HepG2 (cell line): ENCODE results near the gene SHISA9. TPM values are rescaled to one million over a fixed set of nuclear protein-coding genes. Genes with fewer than 3 reads are reported as not detected.

Experiments
- ATAC-seq: fragments of 200-7000 bp; cut with Tn5 transposase; 3 replicates; pipeline ENCODE4 v1.9.1; 2020; ENCODE audit warnings: mild to moderate bottlenecking, moderate library complexity
- BruUV-seq: library from RNA; stranded (reverse); fragments of 400-500 nt; replicated peaks from 2 replicates; lab custom pipeline; 2021; lab: Mats Ljungman, UMichigan
- CTCF ChIA-PET: fragments of 300-600 bp; formaldehyde crosslinking; extraction: SDS; loops from one replicate; lab custom pipeline; 2021; ENCODE audit warnings: low total read pairs, inconsistent platforms, low intra/inter-chr PET ratio; lab: Yijun Ruan, JAX
- POLR2A ChIA-PET: fragments of 350-600 bp; sonication (Branson Sonifier 250); formaldehyde crosslinking; loops from one replicate; lab custom pipeline; 2020; ENCODE audit warnings: antibody characterized with exemption, inconsistent platforms; lab: Yijun Ruan, JAX
- DNase-seq: peaks from one replicate; pipeline ENCODE4 v3.0.0-alpha.2; 2015; ENCODE audit warnings: low spot score
- FAIRE-seq: peaks from 3 replicates; lab custom pipeline; 2011; peaks lifted over from hg19 to GRCh38; lab: Jason Lieb, UNC
- H2AFZ ChIP-seq: one replicate; pipeline ENCODE4 v1.6.1; 2011; ENCODE audit warnings: low read length, inconsistent platforms
- H3K27ac ChIP-seq: fragments of 300-600 bp; 3 replicates; pipeline ENCODE4 v1.8.0; 2011; ENCODE audit warnings: mixed run types, mild to moderate bottlenecking, mixed read lengths, low read length, inconsistent platforms; ENCODE audit not compliant: insufficient read depth; ENCODE audit errors: extremely low read length
- H3K27me3 ChIP-seq, 2 experiments: fragments of 200-600 bp in 1 of 2; 2 replicates in 1 of 2; 3 replicates in 1 of 2; pipeline versions ENCODE4 v1.6.0 to v1.8.0; 2011; ENCODE audit warnings: low read length in 2 of 2, mild to moderate bottlenecking in 2 of 2, moderate library complexity in 2 of 2, inconsistent platforms in 1 of 2; ENCODE audit not compliant: insufficient read depth in 2 of 2, control insufficient read depth in 1 of 2
- H3K36me3 ChIP-seq, 2 experiments: fragments of 200-600 bp in 1 of 2; replicated peaks in 1 of 2; 2 replicates in 1 of 2; 3 replicates in 1 of 2; pipeline versions ENCODE4 v1.5.1 to v1.8.0; 2011; ENCODE audit warnings: low read length in 2 of 2, inconsistent platforms in 1 of 2; ENCODE audit not compliant: insufficient read depth in 2 of 2, control insufficient read depth in 1 of 2
- H3K4me1 ChIP-seq: 2 replicates; pipeline ENCODE4 v1.5.1; 2012; ENCODE audit warnings: low read length, inconsistent platforms; ENCODE audit not compliant: insufficient read depth
- H3K4me2 ChIP-seq: 2 replicates; pipeline ENCODE4 v1.6.0; 2011; ENCODE audit warnings: low read depth, low read length, inconsistent platforms
- H3K4me3 ChIP-seq, 3 experiments: fragments of 200-600 bp in 1 of 3; sonication (generic), shearing (Covaris generic) in 1 of 3; replicated peaks in 1 of 3; 2 replicates each; pipeline ENCODE4 v1.5.1; 2011 to 2016; ENCODE audit warnings: low read length in 3 of 3, inconsistent platforms in 2 of 3, low read depth in 2 of 3, mild to moderate bottlenecking in 2 of 3, control low read depth in 1 of 3, mixed read lengths in 1 of 3; ENCODE audit not compliant: insufficient read depth in 1 of 3
- H3K79me2 ChIP-seq: one replicate; pipeline ENCODE4 v1.6.1; 2011; ENCODE audit warnings: low read length, inconsistent platforms; ENCODE audit not compliant: insufficient read depth
- H3K9ac ChIP-seq: 2 replicates; pipeline ENCODE4 v1.6.0; 2011; ENCODE audit warnings: mild to moderate bottlenecking, low read depth, low read length, inconsistent platforms; ENCODE audit not compliant: insufficient read depth
- H3K9me3 ChIP-seq: 2 replicates; pipeline ENCODE4 v1.5.1; 2012; ENCODE audit warnings: mild to moderate bottlenecking, low read length
- H4K20me1 ChIP-seq: 2 replicates; pipeline ENCODE4 v1.6.0; 2011; ENCODE audit warnings: inconsistent platforms, mild to moderate bottlenecking, low read length, moderate library complexity; ENCODE audit not compliant: insufficient read depth
- HINFP ChIP-seq: sonication (generic); formaldehyde crosslinking; IDR thresholded peaks from 2 replicates; pipeline ENCODE4 v1.4.0; 2020; ENCODE audit warnings: low read depth, mild to moderate bottlenecking, missing genetic modification reagents
- NFE2 ChIP-seq: sonication (generic); formaldehyde crosslinking; IDR thresholded peaks from 2 replicates; pipeline ENCODE4 v1.4.0; 2020; ENCODE audit warnings: missing genetic modification reagents
- SKI ChIP-seq: fragments of 450-650 bp; IDR thresholded peaks from one replicate; pipeline ENCODE4 v1.6.1; 2018; ENCODE audit warnings: mild to moderate bottlenecking; ENCODE audit not compliant: partially characterized antibody
- SRF ChIP-seq: IDR thresholded peaks from 2 replicates; pipeline ENCODE4 v1.6.1; 2011; ENCODE audit warnings: mild to moderate bottlenecking, low read depth, low read length, moderate library complexity
- TRIM22 ChIP-seq: fragments of 450-650 bp; IDR thresholded peaks from 2 replicates; pipeline ENCODE4 v1.6.1; 2017
- ZBTB43 ChIP-seq: sonication (generic); formaldehyde crosslinking; conservative IDR thresholded peaks from 2 replicates; pipeline ENCODE4 v1.4.0; 2020; ENCODE audit warnings: missing genetic modification reagents
- ZHX1 ChIP-seq: sonication (generic); formaldehyde crosslinking; IDR thresholded peaks from 2 replicates; pipeline ENCODE4 v1.8.1; 2022; ENCODE audit warnings: low read depth, mild to moderate bottlenecking, missing genetic modification reagents
- ZNF329 ChIP-seq: sonication (generic); formaldehyde crosslinking; IDR thresholded peaks from 2 replicates; pipeline ENCODE4 v1.9.0; 2021; ENCODE audit warnings: low read depth, mild to moderate bottlenecking, missing genetic modification reagents
- ZNF496 ChIP-seq: sonication (generic); formaldehyde crosslinking; IDR thresholded peaks from 2 replicates; pipeline ENCODE4 v1.8.1; 2023; ENCODE audit warnings: mild to moderate bottlenecking, moderate library complexity, missing genetic modification reagents; ENCODE audit not compliant: insufficient replicate concordance
- ZNF788 ChIP-seq: sonication (generic); formaldehyde crosslinking; IDR thresholded peaks from 2 replicates; pipeline ENCODE4 v1.5.0; 2020; ENCODE audit warnings: mild to moderate bottlenecking, missing genetic modification reagents, borderline replicate concordance
- ZNF790 ChIP-seq: sonication (generic); formaldehyde crosslinking; IDR thresholded peaks from 2 replicates; pipeline ENCODE4 v1.8.0; 2022; ENCODE audit warnings: missing genetic modification reagents, mild to moderate bottlenecking, borderline replicate concordance
- WGBS: methylation state at CpG from one replicate; pipeline ENCODE4 v1.1.6; 2017; ENCODE audit warnings: low lambda C conversion rate; 5-methylcytosine and 5-hydroxymethylcytosine counted together
- in situ Hi-C: cut with HindIII; loops from 2 replicates; pipeline ENCODE4 v1.10.0; 2017; ENCODE audit warnings: low pct_unique_long_range_greater_than_20kb; ENCODE audit not compliant: extremely low pct_ligation_motif_present
- intact Hi-C: fragments of 100-400 bp; cut with micrococcal nuclease; formaldehyde crosslinking; loops from one replicate; pipeline ENCODE4 v1.10.0; 2022; ENCODE audit not compliant: unreplicated experiment
- polyA plus RNA-seq, 8 experiments: library from polyadenylated mRNA; depleted of rRNA in 3 of 8; stranded (reverse) in 7 of 8; unstranded in 1 of 8; fragments of >200 nt; fragmentation: Illumina TruSeq in 4 of 8; extraction: Trizol in 4 of 8; gene quantifications; 2 replicates each; pipeline versions ENCODE4 v1.2.1 to v1.2.3, GENCODE V29; 2011 to 2016; ENCODE audit warnings: low read depth in 4 of 8, missing spikeins in 1 of 8, mixed read lengths in 1 of 8; ENCODE audit not compliant: insufficient read depth in 1 of 8
- total RNA-seq, 5 experiments: library from RNA; depleted of rRNA; stranded (reverse); fragments of >200 nt; fragmentation: Illumina TruSeq; extraction: Trizol; gene quantifications; 2 replicates each; pipeline ENCODE4 v1.2.3, GENCODE V29; 2016; ENCODE audit warnings: low read depth in 1 of 5

The SHISA9 gene
- total and polyA plus RNA-seq, 2 of the 13 experiments (the other 11 are each of a cell fraction or from before 2014, with no cell fraction given) = 0.01 TPM; not detected in 1

GRCh38 chr16:12964461-12964860 lies 63.1 kb downstream of the SHISA9 start:
- ATAC-seq (no peak), DNase-seq (no peak), FAIRE-seq (no peak)
- in situ Hi-C loops (no loop called here), intact Hi-C loops (no loop called here)
- no peak overlapping the region for H3K9ac ChIP-seq
- H3K4me3 ChIP-seq = no peak overlapping the region
- no peaks in the 10 kb centered on the region for H3K27me3 ChIP-seq
- ChIA-PET CTCF (no interaction called here), POLR2A (no interaction called here)
- TF ChIP-seq ZNF496 (no peak), ZNF329 (CRISPR knock-in tag) (peak; percentile 75; the same call in 1 of the 2 replicates)
- no peaks in the 10 kb centered on the region for H3K4me1 ChIP-seq
- no peak overlapping the region for H2AFZ ChIP-seq
- H3K9me3 ChIP-seq = no peaks in the 10 kb centered on the region
- 0% methylated on average over 2 of the region's 2 CpGs for WGBS
- H3K79me2 ChIP-seq = no peaks in the 10 kb centered on the region
- no peaks in the 10 kb centered on the region for H4K20me1 ChIP-seq
- BruUV-seq = no TSS peak
- no peak overlapping the region for H3K4me2 ChIP-seq
- no peak overlapping the region for H3K27ac ChIP-seq
- H3K36me3 ChIP-seq = no peaks in the 10 kb centered on the region

- POLR2A ChIA-PET = no interaction called here
- intact Hi-C loops = no loop called here
- 13% methylated on average over 7 of the region's 7 CpGs for WGBS
- no peak for TF ChIP-seq ZNF790 (CRISPR knock-in tag)
- TF ChIP-seq SRF = no peak
- no peak for TF ChIP-seq NFE2 (CRISPR knock-in tag)
- no peak for TF ChIP-seq ZBTB43 (CRISPR knock-in tag)
- TF ChIP-seq ZHX1 = no peak
- TF ChIP-seq HINFP (CRISPR knock-in tag) = no peak
- no peak for TF ChIP-seq SKI
- no peak for TF ChIP-seq ZNF788
- no peak for TF ChIP-seq TRIM22
Observed at GRCh38 chr16:12965274-12965804, 63.9 kb downstream of the SHISA9 start.

More at GRCh38 chr16:12965274-12965804, 63.9 kb downstream of the SHISA9 start:
- BruUV-seq = no TSS peak
- no peaks in the 10 kb centered on the region for H3K4me1 ChIP-seq
- H3K27me3 ChIP-seq = no peaks in the 10 kb centered on the region
- FAIRE-seq (no peak), DNase-seq (no peak), ATAC-seq (no peak)
- H3K27ac ChIP-seq = no peak overlapping the region
- H3K36me3 ChIP-seq = no peaks in the 10 kb centered on the region
- no peaks in the 10 kb centered on the region for H4K20me1 ChIP-seq
- H3K4me2 ChIP-seq = no peak overlapping the region
- H3K4me3 ChIP-seq = no peak overlapping the region
- H3K9me3 ChIP-seq = no peaks in the 10 kb centered on the region
- no peak overlapping the region for H2AFZ ChIP-seq
- no peaks in the 10 kb centered on the region for H3K79me2 ChIP-seq
- in situ Hi-C loops = no loop called here
- CTCF ChIA-PET = no interaction called here
- no peak overlapping the region for H3K9ac ChIP-seq
